CMK (cell line): Measurements from ENCODE around the gene NHLRC4.

Experiments
- DNase-seq: peaks from one replicate; pipeline ENCODE4 v3.0.0-alpha.2; 2010; ENCODE audit warnings: low read depth

NHLRC4 gene

GRCh38 chr16:598823-599739 is 32.3 kb downstream of the NHLRC4 start:
- no peak for DNase-seq

GRCh38 chr16:600781-601180 is 34.0 kb downstream of the NHLRC4 start:
- no peak for DNase-seq

GRCh38 chr16:603933-604332 is 37.1 kb downstream of the NHLRC4 start:
- DNase-seq, result no peak

GRCh38 chr16:606656-607307 is 40.0 kb downstream of the NHLRC4 start:
- no peak for DNase-seq

- no peak for DNase-seq
These were observed 41.2 kb downstream of the NHLRC4 start for GRCh38 chr16:608019-608418.

GRCh38 chr16:609316-609715 is 42.5 kb downstream of the NHLRC4 start:
- DNase-seq, result no peak

GRCh38 chr16:609984-610383 is 43.2 kb downstream of the NHLRC4 start:
- DNase-seq, result no peak

- DNase-seq, result no peak
These were observed 43.9 kb downstream of the NHLRC4 start for GRCh38 chr16:610513-611381.

- no peak for DNase-seq
These were observed 48.3 kb downstream of the NHLRC4 start for GRCh38 chr16:615122-615521.

- no peak for DNase-seq
These were observed 50.2 kb downstream of the NHLRC4 start for GRCh38 chr16:616733-617586.

- DNase-seq, result no peak
These were observed 51.0 kb downstream of the NHLRC4 start for GRCh38 chr16:617855-618254.
